GM12878 (cell line): ENCODE measurements around the gene TRAF5. TPM values are rescaled to one million over a fixed set of nuclear protein-coding genes. Genes with fewer than 3 reads are reported as not detected.
"Not testable (repeated sequence)": the region's sequence is repeated elsewhere in the genome, so short reads cannot be mapped to it uniquely, and the experiment has no call there.

ENCODE experiments used
- ATAC-seq: fragments of 200-7000 bp; cut with Tn5 transposase; 3 replicates; pipeline ENCODE4 v1.9.1; 2020; ENCODE audit warnings: mild to moderate bottlenecking, moderate library complexity
- BruUV-seq: library from RNA; stranded (reverse); fragments of 400-500 nt; replicated peaks from 2 replicates; lab custom pipeline; 2021; lab: Mats Ljungman, UMichigan
- CTCF ChIA-PET: fragments of 300-600 bp; sonication (Branson Sonifier 250); formaldehyde crosslinking; extraction: SDS; loops from one replicate; lab custom pipeline; 2021; ENCODE audit warnings: inconsistent platforms; lab: Yijun Ruan, JAX
- POLR2A ChIA-PET: fragments of 350-600 bp; formaldehyde crosslinking; extraction: SDS; loops from one replicate; lab custom pipeline; 2021; ENCODE audit warnings: inconsistent platforms; lab: Charles Lee
- RAD21 ChIA-PET: fragments of 300-600 bp; sonication (Branson Sonifier 250); formaldehyde crosslinking; loops from one replicate; lab custom pipeline; 2023; ENCODE audit warnings: antibody characterized with exemption; ENCODE audit not compliant: unreplicated experiment; lab: Charles Lee
- SMC1A ChIA-PET: fragments of 300-600 bp; sonication (Branson Sonifier 250); formaldehyde crosslinking; loops from one replicate; lab custom pipeline; 2023; ENCODE audit not compliant: unreplicated experiment, uncharacterized antibody; lab: Charles Lee
- DNase-seq: peaks from one replicate; pipeline ENCODE4 v3.0.0-alpha.2; 2011; ENCODE audit warnings: low read depth, low spot score
- FAIRE-seq: peaks from 3 replicates; lab custom pipeline; 2011; peaks lifted over from hg19 to GRCh38; lab: Jason Lieb, UNC
- H2AFZ ChIP-seq: 2 replicates; pipeline ENCODE4 v1.6.0; 2011; ENCODE audit warnings: low read depth, low read length, control low read depth; ENCODE audit not compliant: control insufficient read depth
- H3K27ac ChIP-seq: 2 replicates; pipeline ENCODE4 v1.5.1; 2011; ENCODE audit warnings: control low read depth; ENCODE audit not compliant: control insufficient read depth, insufficient read depth
- H3K27me3 ChIP-seq, 2 experiments: replicated peaks in 1 of 2; 2 replicates each; pipeline versions ENCODE4 v1.6.0 to v1.6.1; 2011; ENCODE audit warnings: low read length in 1 of 2; ENCODE audit not compliant: control insufficient read depth in 2 of 2, insufficient read depth in 2 of 2
- H3K36me3 ChIP-seq, 2 experiments: 2 replicates each; pipeline ENCODE4 v1.5.1; 2011; ENCODE audit warnings: low read length in 1 of 2; ENCODE audit not compliant: control insufficient read depth in 2 of 2, insufficient read depth in 2 of 2
- H3K4me1 ChIP-seq: 2 replicates; pipeline ENCODE4 v1.6.1; 2011; ENCODE audit warnings: mild to moderate bottlenecking, low read length, moderate library complexity, mixed read lengths; ENCODE audit not compliant: control insufficient read depth, insufficient read depth
- H3K4me2 ChIP-seq: 2 replicates; pipeline ENCODE4 v1.6.0; 2011; ENCODE audit warnings: control low read depth; ENCODE audit not compliant: control insufficient read depth, insufficient read depth
- H3K4me3 ChIP-seq: fragments of 200-600 bp; sonication (generic); 2 replicates; pipeline ENCODE4 v1.5.1; 2016
- H3K79me2 ChIP-seq: 2 replicates; pipeline ENCODE4 v1.6.0; 2011; ENCODE audit warnings: low read length; ENCODE audit not compliant: control insufficient read depth, insufficient read depth
- H3K9ac ChIP-seq: 2 replicates; pipeline ENCODE4 v1.8.0; 2011; ENCODE audit warnings: low read length, control low read depth, mixed read lengths; ENCODE audit not compliant: control insufficient read depth, insufficient read depth
- H3K9me3 ChIP-seq: replicated peaks from 3 replicates; pipeline ENCODE4 v1.5.1; 2011; ENCODE audit warnings: mild to moderate bottlenecking, low read length; ENCODE audit not compliant: control insufficient read depth, insufficient read depth
- H4K20me1 ChIP-seq: 2 replicates; pipeline ENCODE4 v1.6.0; 2011; ENCODE audit not compliant: control insufficient read depth, insufficient read depth
- WGBS: methylation state at CpG from one replicate; pipeline ENCODE4 v1.1.6; 2016; ENCODE audit warnings: low lambda C conversion rate; ENCODE audit not compliant: insufficient replicate concordance, insufficient coverage; ENCODE audit errors: missing lambda C conversion rate; 5-methylcytosine and 5-hydroxymethylcytosine counted together
- in situ Hi-C: fragments of 300-500 bp; cut with MboI; formaldehyde crosslinking; loops from 9 replicates; pipeline ENCODE4 v1.14.3; 2018; ENCODE audit warnings: mixed read lengths
- intact Hi-C: fragments of 100-400 bp; cut with micrococcal nuclease; formaldehyde crosslinking; loops from one replicate; pipeline ENCODE4 v1.14.2; 2022; ENCODE audit not compliant: unreplicated experiment
- polyA plus RNA-seq, 11 experiments: library from polyadenylated mRNA; depleted of rRNA in 4 of 11; unstranded in 6 of 11; stranded (reverse) in 5 of 11; fragments of >200 nt; fragmentation: Nextera tagmentation in 4 of 11; fragmentation: Illumina TruSeq in 1 of 11; extraction: Ambion mirVana in 4 of 11; extraction: Trizol in 1 of 11; gene quantifications; 1 replicate in 1 of 11; 2 replicates in 10 of 11; pipeline versions ENCODE4 v1.2.1 to v1.2.3, GENCODE V29; 2011 to 2016; ENCODE audit warnings: inconsistent platforms in 2 of 11, missing spikeins in 2 of 11, low read depth in 1 of 11
- total RNA-seq, 4 experiments: library from RNA; depleted of rRNA in 3 of 4; stranded (reverse); fragments of >200 nt in 3 of 4; fragmentation: Illumina TruSeq in 1 of 4; extraction: Trizol in 1 of 4; gene quantifications; 2 replicates each; pipeline versions ENCODE4 v1.2.1 to v1.2.3, GENCODE V29; 2013 to 2021

The TRAF5 gene
- total and polyA plus RNA-seq, 10 of the 15 experiments (the other 5 are each of a cell fraction or from before 2014, with no cell fraction given): 10.6 to 36.5 (median 26.3) TPM

DNA sequence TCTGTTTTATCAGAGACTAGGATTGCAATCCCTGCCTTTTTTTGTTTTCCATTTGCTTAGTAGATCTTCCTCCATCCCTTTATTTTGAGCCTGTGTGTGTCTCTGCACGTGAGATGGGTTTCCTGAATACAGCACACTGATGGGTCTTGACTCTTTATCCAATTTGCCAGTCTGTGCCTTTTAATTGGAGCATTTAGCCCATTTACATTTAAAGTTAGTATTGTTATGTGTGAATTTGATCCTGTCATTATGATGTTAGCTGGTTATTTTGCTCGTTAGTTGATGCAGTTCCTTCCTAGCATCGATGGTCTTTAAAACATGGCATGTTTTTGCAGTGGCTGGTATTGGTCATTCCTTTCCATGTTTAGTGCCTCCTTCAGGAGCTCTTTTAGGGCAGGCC is 79.5 kb downstream of the TRAF5 start:
- H4K20me1 ChIP-seq, H3K4me1 ChIP-seq, H3K9me3 ChIP-seq, POLR2A ChIA-PET, intact Hi-C loops, CTCF ChIA-PET, DNase-seq, in situ Hi-C loops, H3K79me2 ChIP-seq, H3K36me3 ChIP-seq, RAD21 ChIA-PET, H3K27me3 ChIP-seq, H3K4me3 ChIP-seq, H3K27ac ChIP-seq, H3K9ac ChIP-seq, H2AFZ ChIP-seq, FAIRE-seq, H3K4me2 ChIP-seq, ATAC-seq, BruUV-seq: not testable (repeated sequence)
- WGBS: 94% methylated on average over 2 of the region's 3 CpGs
- SMC1A ChIA-PET: interaction anchor here (1.9 kb wide), 1 partner anchor 9 kb away, joined by 6 read pairs; no protein-coding TSS in a partner anchor

DNA sequence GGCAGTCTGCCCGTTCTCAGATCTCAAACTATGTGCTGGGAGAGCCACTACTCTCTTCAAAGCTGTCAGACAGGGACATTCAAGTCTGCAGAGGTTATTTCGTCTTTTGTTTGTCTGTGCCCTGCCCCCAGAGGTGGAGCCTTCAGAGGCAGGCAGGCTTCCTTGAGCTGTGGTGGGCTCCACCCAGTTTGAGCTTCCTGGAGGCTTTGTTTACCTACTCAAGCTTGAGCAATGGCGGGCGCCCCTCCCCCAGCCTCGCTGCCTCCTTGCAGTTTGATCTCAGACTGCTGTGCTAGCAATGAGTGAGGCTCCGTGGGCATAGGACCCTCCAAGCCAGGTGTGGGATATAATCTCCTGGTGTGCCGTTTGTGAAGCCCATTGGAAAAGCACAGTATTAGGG is 81.1 kb downstream of the TRAF5 start:
- H3K4me3 ChIP-seq, FAIRE-seq, H4K20me1 ChIP-seq, DNase-seq, ATAC-seq, BruUV-seq, H3K36me3 ChIP-seq, in situ Hi-C loops, POLR2A ChIA-PET, H3K4me2 ChIP-seq, RAD21 ChIA-PET, H3K4me1 ChIP-seq, H2AFZ ChIP-seq, H3K27ac ChIP-seq, H3K9me3 ChIP-seq, H3K27me3 ChIP-seq, intact Hi-C loops, CTCF ChIA-PET, H3K79me2 ChIP-seq, H3K9ac ChIP-seq: not testable (repeated sequence)
- WGBS: 90% methylated on average over 7 of the region's 7 CpGs
- SMC1A ChIA-PET: interaction anchor here (1.2 to 1.9 kb wide), 2 partner anchors 11 to 75 kb away, joined by 3 to 6 read pairs; no protein-coding TSS in a partner anchor
